ENCODE results near the gene CD96.
"Not testable (repeated sequence)": the region's sequence is repeated elsewhere in the genome, so short reads cannot be mapped to it uniquely, and the experiment has no call there.

Gene CD96

GRCh38 chr3:111519178-111519855 is 22.7 kb upstream of the CD96 start:
- H3K4me3 ChIP-seq (replicated peaks; ENCODE audit: insufficient read depth, low read length) = no peak overlapping the region
- TF ChIP-seq GABPA (IDR thresholded peaks at IDR 0.05; ENCODE audit: low read depth) = no peak
- TF ChIP-seq CTCF (IDR thresholded peaks at IDR 0.05; ENCODE audit: insufficient read depth, low read length) = no peak
- TF ChIP-seq SPI1 (IDR thresholded peaks at IDR 0.05; ENCODE audit: borderline replicate concordance, low read depth) = no peak
- TF ChIP-seq REST (IDR thresholded peaks at IDR 0.05; ENCODE audit: insufficient replicate concordance, low read depth) = no peak
- no peak for TF ChIP-seq POLR2AphosphoS5 (IDR thresholded peaks at IDR 0.05; ENCODE audit: low read depth)
- no peaks in the 10 kb centered on the region for H3K27me3 ChIP-seq (ENCODE audit: insufficient read depth, poor library complexity, severe bottlenecking)
- DNase-seq (ENCODE audit: low read depth in 1 of 2, low spot score in 1 of 2) = no peak
- H3K27ac ChIP-seq (replicated peaks) = no peak overlapping the region

GRCh38 chr3:111521891-111522290 is 20.1 kb upstream of the CD96 start:
- no peak for TF ChIP-seq REST (IDR thresholded peaks at IDR 0.05; ENCODE audit: insufficient replicate concordance, low read depth)
- no peak for TF ChIP-seq SPI1 (IDR thresholded peaks at IDR 0.05; ENCODE audit: borderline replicate concordance, low read depth)
- no peak for TF ChIP-seq CTCF (IDR thresholded peaks at IDR 0.05; ENCODE audit: insufficient read depth, low read length)
- no peak for TF ChIP-seq POLR2AphosphoS5 (IDR thresholded peaks at IDR 0.05; ENCODE audit: low read depth)
- no peak for TF ChIP-seq GABPA (IDR thresholded peaks at IDR 0.05; ENCODE audit: low read depth)
- no peak for DNase-seq (ENCODE audit: low read depth in 1 of 2, low spot score in 1 of 2)
- Histone ChIP-seq H3K27ac (replicated peaks) (no peak overlapping the region), H3K27me3 (ENCODE audit: insufficient read depth, poor library complexity, severe bottlenecking) (no peaks in the 10 kb centered on the region), H3K4me3 (replicated peaks; ENCODE audit: insufficient read depth, low read length) (no peak overlapping the region)

GRCh38 chr3:111524486-111524885 is 17.5 kb upstream of the CD96 start:
- not testable (repeated sequence) for H3K27ac ChIP-seq (replicated peaks); H3K27me3 ChIP-seq (ENCODE audit: insufficient read depth, poor library complexity, severe bottlenecking); H3K4me3 ChIP-seq (replicated peaks; ENCODE audit: insufficient read depth, low read length); DNase-seq (ENCODE audit: low read depth in 1 of 2, low spot score in 1 of 2)

GRCh38 chr3:111531446-111531845 is 10.6 kb upstream of the CD96 start:
- no peak for DNase-seq (ENCODE audit: low read depth in 1 of 2, low spot score in 1 of 2)
- H3K27ac ChIP-seq (replicated peaks) = no peak overlapping the region
- H3K4me3 ChIP-seq (replicated peaks; ENCODE audit: insufficient read depth, low read length) = no peak overlapping the region
- no peak for TF ChIP-seq CTCF (IDR thresholded peaks at IDR 0.05; ENCODE audit: insufficient read depth, low read length)
- TF ChIP-seq REST (IDR thresholded peaks at IDR 0.05; ENCODE audit: insufficient replicate concordance, low read depth) = no peak
- TF ChIP-seq SPI1 (IDR thresholded peaks at IDR 0.05; ENCODE audit: borderline replicate concordance, low read depth) = no peak
- TF ChIP-seq POLR2AphosphoS5 (IDR thresholded peaks at IDR 0.05; ENCODE audit: low read depth) = no peak
- no peak for TF ChIP-seq GABPA (IDR thresholded peaks at IDR 0.05; ENCODE audit: low read depth)
- H3K27me3 ChIP-seq (ENCODE audit: insufficient read depth, poor library complexity, severe bottlenecking) = no peaks in the 10 kb centered on the region

All from HL-60 (cell line).